HG02571 (cell line): ENCODE measurements around the gene MUC6.

Source experiments
- ATAC-seq: cut with Tn5 transposase; IDR thresholded peaks from one replicate; pipeline ENCODE4 v1.9.1; 2021; ENCODE audit warnings: mild to moderate bottlenecking, moderate library complexity; ENCODE audit not compliant: unreplicated experiment

MUC6 gene

GRCh38 chr11:1038921-1039320, 2.4 kb upstream of the MUC6 start:
- no peak for ATAC-seq

DNA sequence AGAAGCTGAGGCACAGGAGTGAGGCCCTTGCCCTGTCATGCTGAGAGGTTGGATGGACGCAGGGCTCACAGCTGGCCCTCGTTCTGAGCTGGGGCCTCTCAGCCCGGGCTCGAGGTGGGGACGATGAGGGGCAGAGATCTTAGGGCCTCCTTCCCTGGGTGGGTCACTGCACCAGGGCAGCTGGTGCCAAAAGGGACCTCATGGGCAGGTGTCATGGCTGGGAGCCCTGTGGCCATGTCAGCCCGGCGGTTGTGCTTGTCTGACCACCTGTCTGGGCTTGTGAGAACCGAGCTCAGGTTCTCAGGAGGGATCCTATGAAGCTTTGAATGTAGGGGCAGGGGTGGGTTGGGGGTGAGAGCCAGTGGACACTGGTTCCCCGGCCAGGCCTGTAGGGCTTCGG, 1.8 kb upstream of the MUC6 start:
- ATAC-seq: no peak

- no peak for ATAC-seq
These were observed 1.1 kb upstream of the MUC6 start for GRCh38 chr11:1037506-1038055.

DNA sequence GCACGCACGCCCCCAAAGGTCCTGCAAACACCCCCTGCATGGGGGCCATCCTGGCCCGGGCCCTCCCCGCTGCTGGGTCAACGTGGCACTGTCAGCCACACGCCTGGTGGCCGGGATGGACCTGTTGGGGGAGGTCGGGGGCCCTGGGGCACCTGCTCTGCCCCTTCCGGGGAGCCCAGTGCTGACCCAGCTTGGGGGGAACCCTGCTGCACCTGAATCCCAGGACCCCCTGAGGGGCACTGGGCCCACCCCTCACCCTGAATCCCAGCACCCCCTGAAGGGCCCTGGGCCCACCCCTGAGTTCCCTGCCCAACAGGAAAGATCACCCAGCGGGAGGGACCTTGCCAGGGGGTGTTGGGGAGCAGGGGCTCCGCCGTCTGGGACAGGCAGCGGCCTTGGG, 413 bp upstream of the MUC6 start:
- ATAC-seq: no peak

GRCh38 chr11:1035577-1036283, 788 bp downstream of the MUC6 start:
- no peak for ATAC-seq

DNA sequence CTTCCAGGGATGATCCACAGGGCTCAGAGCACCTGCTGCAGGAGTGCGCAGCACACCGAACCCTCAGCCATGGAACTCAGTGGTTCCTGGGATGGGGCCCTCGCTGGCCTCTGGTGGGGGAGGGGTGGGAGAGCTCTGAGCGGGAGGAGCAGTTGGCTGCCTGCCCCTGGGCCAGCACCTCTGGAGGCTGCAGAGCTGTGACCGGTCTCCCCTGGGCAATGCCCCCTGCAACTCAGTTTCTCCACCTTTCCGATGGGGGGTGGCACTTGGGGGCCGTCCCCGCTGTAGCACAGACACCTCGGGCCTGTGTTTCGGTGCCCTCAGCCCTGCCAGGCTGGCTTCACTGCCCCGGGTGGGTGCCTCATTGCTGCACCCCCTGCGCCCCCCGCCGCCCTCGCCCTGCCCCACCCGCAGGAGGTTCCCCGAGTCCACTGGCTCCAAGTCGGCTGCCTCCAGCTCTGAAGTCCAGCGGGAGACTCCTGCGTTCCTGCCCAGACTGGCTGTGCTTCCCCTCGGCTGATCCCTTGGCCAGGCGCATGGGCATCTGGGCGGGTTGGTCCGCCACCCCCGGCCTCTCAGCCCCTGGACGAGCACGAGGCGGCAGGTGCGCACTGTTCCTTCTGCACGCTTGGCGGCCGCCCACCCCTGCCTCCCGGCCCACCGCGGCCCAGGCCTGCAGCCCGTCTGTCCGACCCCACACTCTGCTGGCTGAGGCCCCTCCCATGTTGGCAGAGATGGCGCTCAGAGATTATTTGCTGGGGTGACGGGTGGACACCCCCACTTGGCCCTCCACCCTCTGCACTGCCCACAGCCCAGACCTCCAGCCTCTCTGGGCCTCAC, 1.8 kb downstream of the MUC6 start:
- no peak for ATAC-seq

- no peak for ATAC-seq
These were observed 2.5 kb downstream of the MUC6 start for GRCh38 chr11:1034001-1034400.

DNA sequence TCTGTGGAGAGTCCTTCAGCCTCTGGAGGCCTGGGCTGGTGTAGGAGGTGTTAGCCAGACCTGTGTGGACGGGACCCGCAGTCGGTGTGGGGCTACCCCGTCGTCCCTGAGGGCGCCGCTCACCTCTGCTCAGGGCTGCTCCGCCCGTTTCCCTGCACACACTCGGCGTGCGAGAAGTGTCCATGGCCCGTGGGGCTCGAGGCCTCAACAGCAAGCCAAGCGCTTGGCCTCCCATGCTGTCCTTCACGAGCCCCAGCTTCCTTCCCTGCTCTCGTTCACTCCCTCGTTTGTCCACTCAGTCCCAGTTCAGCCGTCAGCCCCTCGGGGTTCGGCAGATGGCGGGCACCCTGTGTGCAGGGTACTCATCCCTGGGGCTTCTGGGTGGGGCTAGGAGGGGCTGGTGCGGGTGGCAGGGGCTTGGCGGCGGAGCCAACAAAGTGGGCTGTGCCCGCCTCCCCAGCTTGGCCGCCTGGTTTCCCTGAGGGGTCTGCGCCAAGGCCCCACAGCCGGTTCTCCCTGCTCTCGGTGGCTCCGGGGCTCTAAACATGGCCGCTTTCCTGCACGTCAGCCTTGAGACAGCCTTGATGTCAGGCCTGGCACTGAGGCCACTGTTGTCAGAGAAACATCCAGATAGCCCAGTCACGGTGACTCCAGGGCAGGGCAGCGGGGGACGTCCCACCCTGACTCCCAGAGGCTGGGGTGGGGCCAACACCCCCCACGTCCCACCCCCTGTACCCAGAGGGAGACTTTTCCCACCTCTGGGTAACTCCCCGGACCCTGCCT, 3.3 kb downstream of the MUC6 start:
- no peak for ATAC-seq

DNA sequence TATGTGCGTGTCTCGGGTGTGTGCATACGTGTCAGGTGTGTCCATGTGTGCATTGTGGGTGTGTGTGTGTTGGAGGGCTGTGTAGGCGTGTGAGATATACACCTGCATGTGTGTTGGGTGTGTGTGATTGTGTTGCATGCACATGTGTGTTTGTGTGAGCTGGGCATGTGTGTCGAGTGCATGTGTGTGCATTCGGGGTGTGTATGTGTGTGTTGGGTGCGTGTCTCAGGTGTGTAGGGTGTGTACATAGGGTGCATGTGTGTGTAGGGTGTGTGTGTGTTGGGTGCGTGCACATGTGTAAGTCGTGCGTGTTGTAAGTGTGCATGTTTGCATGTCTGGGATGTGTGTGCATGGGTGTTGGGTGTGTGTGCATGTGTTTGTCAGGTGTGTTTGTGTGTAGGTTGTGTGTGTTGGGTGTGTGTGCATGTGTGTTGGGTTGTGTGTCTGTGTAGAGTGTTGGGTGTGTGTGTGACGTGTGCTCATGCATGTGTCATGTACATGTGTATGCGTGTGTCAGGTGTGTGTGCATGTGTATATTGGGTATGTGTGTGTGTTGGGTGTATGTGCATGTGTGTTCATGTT, 4.1 kb downstream of the MUC6 start:
- no peak for ATAC-seq

GRCh38 chr11:1031121-1031899, 5.2 kb downstream of the MUC6 start:
- ATAC-seq: no peak

DNA sequence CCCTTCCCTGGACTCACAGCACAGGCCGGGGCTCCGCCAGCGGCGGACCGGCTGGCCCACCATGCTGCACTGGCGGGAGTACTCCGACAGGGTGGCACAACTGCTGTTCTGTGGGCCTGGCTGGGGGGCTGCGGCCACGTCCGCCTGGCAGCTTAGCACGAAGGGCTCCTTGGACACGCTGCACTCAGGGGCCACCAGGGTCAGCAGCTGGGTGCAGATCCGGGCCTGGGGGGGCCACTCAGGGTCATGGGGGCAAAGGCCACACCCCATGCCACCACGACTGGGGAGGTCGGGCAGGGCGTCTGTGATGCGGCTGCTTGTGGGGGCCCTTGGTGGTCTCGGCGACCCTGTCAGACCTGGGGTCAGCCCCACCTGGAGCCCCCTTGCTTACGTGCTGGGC, 6.0 kb downstream of the MUC6 start:
- no peak for ATAC-seq

DNA sequence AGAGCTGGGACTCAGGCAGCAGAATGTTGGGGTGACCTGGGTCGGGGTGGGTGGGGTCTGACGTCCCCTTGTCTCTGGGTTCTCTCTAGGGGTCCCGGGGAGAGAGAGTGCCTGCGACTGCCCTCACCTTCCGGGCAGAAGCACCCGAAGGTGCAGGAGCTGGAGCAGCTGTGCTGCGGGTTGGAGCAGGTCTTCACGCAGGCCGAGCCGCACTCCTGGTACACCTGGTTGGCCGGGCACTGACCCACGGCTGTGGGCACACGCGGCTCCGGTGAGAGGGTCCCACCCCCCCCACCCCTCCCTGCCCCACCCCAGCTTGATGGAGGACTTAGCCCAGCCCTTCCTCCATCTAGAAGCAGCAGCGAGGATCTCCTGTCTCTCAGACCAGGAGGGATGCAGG, 6.4 kb downstream of the MUC6 start:
- ATAC-seq: no peak

DNA sequence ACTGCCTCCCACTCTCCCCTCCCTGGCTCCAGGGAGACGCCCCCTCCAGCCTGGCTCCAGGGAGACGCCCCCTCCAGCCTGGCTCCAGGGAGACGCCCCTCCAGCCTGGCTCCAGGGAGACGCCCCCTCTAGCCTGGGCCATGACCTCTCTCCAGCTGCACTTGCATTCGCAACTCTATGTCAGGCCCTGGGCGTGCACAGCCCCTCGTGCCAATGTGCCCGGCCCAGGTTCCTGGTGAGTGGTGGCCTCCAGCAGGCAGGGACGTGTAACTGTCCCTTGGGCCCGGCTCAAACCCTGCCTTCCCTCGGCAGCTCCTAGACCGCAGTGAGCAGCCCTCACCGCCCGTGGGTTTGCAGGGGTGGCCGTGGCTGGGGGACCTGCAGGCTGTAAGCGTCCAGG, 6.9 kb downstream of the MUC6 start:
- ATAC-seq: no peak

- no peak for ATAC-seq
These were observed 7.5 kb downstream of the MUC6 start for GRCh38 chr11:1029051-1029450.

DNA sequence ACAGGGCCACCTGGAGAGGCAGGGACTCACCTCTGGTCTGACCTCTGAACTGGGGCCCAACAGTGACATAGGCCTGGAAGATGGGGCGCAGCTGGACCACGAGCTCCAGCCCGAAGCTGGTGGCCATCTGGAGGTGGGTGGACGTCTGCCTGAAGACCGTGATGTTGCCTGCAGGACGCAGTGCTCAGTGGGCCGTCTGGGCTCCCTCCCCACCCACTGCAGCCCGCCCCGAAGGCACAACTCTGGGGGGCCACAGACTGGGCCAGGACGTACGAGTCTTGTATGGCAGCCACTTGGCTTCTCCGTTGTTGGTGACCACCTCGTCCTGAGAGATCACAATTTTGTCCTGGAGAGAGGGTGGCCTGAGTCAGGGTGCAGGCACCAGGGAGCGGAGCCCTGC, 7.9 kb downstream of the MUC6 start:
- ATAC-seq: no peak

DNA sequence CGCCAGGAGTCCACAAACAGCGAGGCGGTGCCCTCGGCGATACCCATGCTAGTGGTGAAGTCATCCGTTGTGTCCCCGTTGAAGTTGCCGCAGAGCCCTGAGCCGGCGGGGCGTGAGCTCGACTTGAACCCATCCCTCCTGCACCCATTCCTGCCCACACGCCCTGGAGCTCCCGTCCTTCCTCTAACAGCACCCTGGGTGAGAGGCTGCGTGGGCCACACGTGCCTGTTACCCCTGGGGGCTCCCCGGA, 8.3 kb downstream of the MUC6 start:
- no peak for ATAC-seq

DNA sequence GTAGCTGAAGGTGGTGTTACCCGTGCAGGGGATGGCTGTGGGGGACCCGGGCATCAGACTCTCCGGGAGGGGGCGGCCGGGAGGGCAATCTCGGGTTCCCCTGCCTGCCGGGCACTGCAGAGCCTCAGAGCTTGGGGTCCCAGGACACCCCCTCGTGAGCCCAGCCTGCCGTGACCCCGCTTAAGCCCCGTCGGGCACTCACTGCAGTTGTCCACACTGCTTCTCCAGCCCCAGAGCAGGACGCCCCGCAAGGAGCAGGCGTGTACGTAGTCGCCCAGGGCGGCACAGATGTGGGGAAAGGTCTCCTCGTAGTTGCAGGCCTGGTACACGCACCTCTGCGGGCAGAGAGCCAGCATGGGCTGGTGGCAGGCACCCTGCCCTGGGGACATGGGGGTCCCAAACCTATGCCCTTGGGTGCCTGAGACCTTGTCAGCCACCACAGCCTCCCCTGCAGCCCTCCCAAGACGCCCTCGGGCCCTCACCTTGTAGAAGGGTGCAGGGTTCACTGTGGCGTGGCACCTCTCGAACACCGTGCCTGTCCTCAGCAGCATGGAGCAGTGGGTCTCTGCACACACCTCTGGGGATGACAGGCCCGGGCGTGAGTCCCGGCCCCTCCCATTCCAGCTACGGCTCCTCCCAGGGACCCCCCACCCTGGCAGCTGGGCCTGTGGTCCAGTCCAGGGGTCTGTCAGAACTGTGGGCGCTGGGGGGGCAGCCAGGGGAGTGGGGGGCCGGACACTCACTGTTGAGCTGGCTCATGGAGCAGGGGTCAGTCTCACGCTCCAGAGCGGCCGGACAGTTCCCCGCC, 8.8 kb downstream of the MUC6 start:
- ATAC-seq: no peak

DNA sequence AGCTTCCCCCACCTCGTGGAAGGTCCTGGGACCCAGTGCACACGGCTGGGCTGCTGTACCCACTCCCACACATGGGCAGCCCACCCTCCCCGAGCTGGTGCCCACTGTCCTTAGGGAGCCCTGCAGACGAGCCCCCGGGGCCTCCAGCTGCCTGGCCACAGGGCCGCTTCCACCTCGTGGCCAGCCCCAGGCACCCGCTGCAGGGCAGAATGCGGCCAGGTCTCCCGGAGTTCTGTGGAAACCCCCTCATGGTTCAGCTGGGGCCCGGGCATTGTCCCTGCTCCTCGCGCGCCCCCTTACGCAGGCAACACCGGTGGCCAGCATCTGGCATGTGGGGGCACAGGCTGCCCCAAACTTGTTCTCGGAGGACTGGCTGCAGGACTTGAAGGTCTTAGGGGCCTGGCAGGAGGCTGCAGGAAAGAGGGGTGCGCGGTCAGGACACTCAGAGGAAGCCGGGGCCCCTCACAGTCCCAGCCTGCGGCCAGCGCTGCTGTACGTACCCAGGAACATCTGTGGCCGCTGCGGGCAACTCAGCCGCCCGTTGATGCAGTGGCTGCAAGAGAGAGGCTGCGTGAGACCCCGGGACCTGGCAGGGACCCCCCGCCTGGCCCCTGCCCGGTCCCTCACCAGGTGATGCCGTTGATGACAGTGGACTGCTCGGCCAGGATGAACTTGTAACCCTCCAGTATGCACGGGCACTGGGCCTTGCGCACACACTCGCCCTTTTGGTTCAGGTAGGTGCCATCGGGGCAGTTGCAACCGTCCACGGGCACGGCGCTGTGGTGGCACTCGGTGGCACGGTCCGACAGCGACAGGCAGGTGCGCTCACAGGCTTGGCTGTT, 9.7 kb downstream of the MUC6 start:
- ATAC-seq: no peak

DNA sequence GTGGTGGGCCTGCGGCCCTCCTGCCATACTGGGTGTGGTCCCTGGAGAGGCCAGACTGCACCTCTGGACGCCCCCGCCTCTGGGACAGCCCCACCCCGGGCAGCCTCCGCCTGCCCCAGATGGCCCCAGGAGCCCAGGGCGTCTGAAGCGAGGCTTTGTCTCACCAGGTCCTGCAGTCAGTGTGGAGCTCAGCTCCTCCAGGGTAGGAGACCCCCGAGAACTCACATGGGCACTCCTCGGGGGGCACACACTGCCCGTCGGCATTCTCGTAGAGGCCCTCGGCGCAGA, 10.4 kb downstream of the MUC6 start:
- no peak for ATAC-seq
